Activated B cell treated with CpG ODN at 0.5 μM for 24 hours (primary cell): ENCODE data around the gene FNIP1. TPM values are rescaled to one million over a fixed set of nuclear protein-coding genes. Genes with fewer than 3 reads are reported as not detected.

Source experiments
- ATAC-seq: fragments of 200-7000 bp; cut with Tn5 transposase; one replicate; pipeline ENCODE4 v1.10.0; 2021; ENCODE audit warnings: low read depth, mild to moderate bottlenecking, moderate library complexity
- CTCF ChIA-PET: fragments of 350-600 bp; sonication (Branson Sonifier 250); formaldehyde crosslinking; loops from one replicate; lab custom pipeline; 2021; ENCODE audit warnings: antibody characterized with exemption; lab: Charles Lee
- POLR2A ChIA-PET: fragments of 350-600 bp; sonication (Branson Sonifier 250); formaldehyde crosslinking; loops from one replicate; lab custom pipeline; 2021; ENCODE audit warnings: antibody characterized with exemption; lab: Charles Lee
- DNase-seq: peaks from one replicate; pipeline ENCODE4 v3.0.0; 2022
- H3K27ac Mint-ChIP-seq: one replicate; pipeline ENCODE4 v1.8.0; 2020; ENCODE audit warnings: mixed read lengths
- H3K27me3 Mint-ChIP-seq: one replicate; pipeline ENCODE4 v1.8.0; 2021; ENCODE audit warnings: mixed read lengths
- H3K36me3 Mint-ChIP-seq: one replicate; pipeline ENCODE4 v1.8.0; 2021; ENCODE audit warnings: low read depth, mixed read lengths
- H3K4me1 Mint-ChIP-seq: one replicate; pipeline ENCODE4 v1.8.0; 2021; ENCODE audit warnings: mixed read lengths
- H3K4me3 Mint-ChIP-seq: one replicate; pipeline ENCODE4 v1.8.0; 2020; ENCODE audit warnings: mild to moderate bottlenecking, mixed read lengths
- H3K9me3 Mint-ChIP-seq: one replicate; pipeline ENCODE4 v1.8.0; 2020; ENCODE audit warnings: mixed read lengths
- CTCF ChIP-seq: fragments of 200-600 bp; IDR thresholded peaks from one replicate; pipeline ENCODE4 v1.8.0; 2022; ENCODE audit warnings: antibody characterized with exemption, mild to moderate bottlenecking
- intact Hi-C: fragments of 100-400 bp; cut with micrococcal nuclease; formaldehyde crosslinking; loops from one replicate; pipeline ENCODE4 v1.15.1; 2024
- total RNA-seq: library from RNA; stranded (reverse); gene quantifications from 2 replicates; pipeline ENCODE4 v1.2.3, GENCODE V29; 2022

The FNIP1 gene
- total RNA-seq, 1 donor from 2014 or later, result 34.0 TPM

DNA sequence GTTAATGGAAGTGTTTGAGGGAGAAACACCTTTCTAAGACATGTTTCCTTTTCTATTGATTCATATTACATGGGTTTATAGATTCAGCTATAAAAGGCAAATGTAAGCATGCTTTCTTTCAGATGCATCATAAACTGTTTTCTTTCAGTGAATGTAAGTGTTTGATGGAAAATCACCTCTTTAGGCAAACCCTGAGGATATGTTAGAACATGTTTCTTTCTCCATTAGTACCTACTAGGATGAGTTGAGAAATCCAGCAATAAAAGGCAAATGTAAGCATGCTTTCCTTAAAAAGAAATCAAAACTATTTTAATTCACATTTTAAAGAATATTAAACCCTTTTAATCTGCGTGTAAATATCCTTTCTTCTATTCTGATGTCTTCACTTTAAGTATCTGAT lies 31.6 kb downstream of the FNIP1 start:
- DNase-seq (no peak), ATAC-seq (no peak)
- ChIA-PET POLR2A (no interaction called here), CTCF (no interaction called here)
- peaks cover 24% of the 10 kb centered on the region for H3K36me3 Mint-ChIP-seq
- intact Hi-C loops, result no loop called here
- TF ChIP-seq CTCF, result no peak
- H3K4me1 Mint-ChIP-seq, result peaks cover 46% of the 10 kb centered on the region
- no peak overlapping the region for H3K4me3 Mint-ChIP-seq
- no peak overlapping the region for H3K27ac Mint-ChIP-seq
- no peaks in the 10 kb centered on the region for H3K27me3 Mint-ChIP-seq
- peaks cover 5% of the 10 kb centered on the region for H3K9me3 Mint-ChIP-seq

GRCh38 chr5:131763968-131764367 lies 32.8 kb downstream of the FNIP1 start:
- intact Hi-C loops, result no loop called here
- ATAC-seq, result no peak
- Mint-ChIP-seq H3K27ac (no peak overlapping the region), H3K4me1 (peaks cover 35% of the 10 kb centered on the region), H3K27me3 (no peaks in the 10 kb centered on the region), H3K36me3 (peaks cover 24% of the 10 kb centered on the region), H3K4me3 (no peak overlapping the region), H3K9me3 (peaks cover 5% of the 10 kb centered on the region)
- no peak for TF ChIP-seq CTCF
- DNase-seq, result no peak
- ChIA-PET CTCF (no interaction called here), POLR2A (no interaction called here)

- intact Hi-C loops, result no loop called here
- DNase-seq, result no peak
- Mint-ChIP-seq H3K27me3 (no peaks in the 10 kb centered on the region), H3K27ac (no peak overlapping the region), H3K9me3 (peaks cover 5% of the 10 kb centered on the region), H3K36me3 (peaks cover 22% of the 10 kb centered on the region), H3K4me3 (no peak overlapping the region), H3K4me1 (peaks cover 24% of the 10 kb centered on the region)
- ChIA-PET POLR2A (no interaction called here), CTCF (no interaction called here)
- no peak for ATAC-seq
- TF ChIP-seq CTCF, result no peak
Measured at GRCh38 chr5:131760793-131761192, 36.0 kb downstream of the FNIP1 start.

DNA sequence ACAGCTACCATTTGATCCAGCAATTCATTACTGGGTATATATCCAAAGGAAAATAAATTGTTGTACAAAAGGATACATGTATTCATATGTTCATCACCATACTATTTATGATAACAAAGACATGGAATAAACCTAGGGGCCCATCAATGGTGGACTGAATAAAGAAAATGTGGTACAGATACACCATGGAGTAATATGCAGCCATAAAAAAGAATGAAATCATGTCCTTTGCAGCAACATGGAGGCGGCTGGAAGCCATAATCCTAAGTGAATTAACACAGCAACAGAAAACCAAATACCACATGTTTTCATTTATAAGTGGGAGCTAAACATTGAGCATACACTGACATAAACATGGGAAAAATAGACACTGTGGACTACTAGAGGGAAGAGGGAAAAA lies 37.1 kb downstream of the FNIP1 start:
- POLR2A ChIA-PET, result no interaction called here
- peaks cover 5% of the 10 kb centered on the region for H3K9me3 Mint-ChIP-seq
- TF ChIP-seq CTCF, result no peak
- no peak overlapping the region for H3K4me3 Mint-ChIP-seq
- H3K4me1 Mint-ChIP-seq, result peaks cover 20% of the 10 kb centered on the region
- peaks cover 20% of the 10 kb centered on the region for H3K36me3 Mint-ChIP-seq
- ATAC-seq (no peak), DNase-seq (no peak)
- no peaks in the 10 kb centered on the region for H3K27me3 Mint-ChIP-seq
- no peak overlapping the region for H3K27ac Mint-ChIP-seq
- intact Hi-C loops, result no loop called here
- CTCF ChIA-PET, result no interaction called here

DNA sequence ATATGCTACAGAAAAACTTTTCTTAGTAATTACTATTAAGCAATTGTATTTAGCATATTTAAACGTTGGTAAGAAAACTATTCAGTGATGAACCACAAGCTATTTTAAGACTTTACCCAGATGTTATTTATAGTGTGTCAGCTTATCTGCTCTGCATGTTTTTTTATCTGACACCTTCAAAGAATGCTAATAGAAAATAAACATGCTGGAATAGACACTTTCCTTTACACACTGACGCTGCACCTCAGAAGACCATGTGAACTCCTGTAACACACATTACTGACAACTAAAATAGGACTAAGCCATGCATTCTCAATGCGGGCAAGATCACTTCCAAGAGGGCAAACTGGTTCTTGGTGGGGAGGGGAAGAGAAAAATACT lies 38.3 kb downstream of the FNIP1 start:
- Mint-ChIP-seq H3K27ac (peak overlapping the region; percentile 0), H3K4me3 (peak overlapping the region; percentile 17), H3K9me3 (peaks cover 3% of the 10 kb centered on the region), H3K4me1 (peaks cover 20% of the 10 kb centered on the region), H3K36me3 (peaks cover 10% of the 10 kb centered on the region), H3K27me3 (no peaks in the 10 kb centered on the region)
- DNase-seq, result no peak
- ATAC-seq, result no peak
- ChIA-PET CTCF (no interaction called here), POLR2A (no interaction called here)
- intact Hi-C loops, result no loop called here
- no peak for TF ChIP-seq CTCF
